HepG2 (cell line): ENCODE measurements around the gene NR3C2.

Experiments used
- TCF12 ChIP-seq, 2 experiments: fragments of 450-650 bp in 1 of 2; sonication (generic) in 1 of 2; formaldehyde crosslinking in 1 of 2; IDR thresholded peaks; 2 replicates each; pipeline versions ENCODE4 v1.6.1 to v1.8.0; 2017 to 2022; ENCODE audit warnings: antibody characterized with exemption in 1 of 2, mild to moderate bottlenecking in 1 of 2, missing genetic modification reagents in 1 of 2, moderate library complexity in 1 of 2
- ZNF558 ChIP-seq: sonication (generic); formaldehyde crosslinking; IDR thresholded peaks from 2 replicates; pipeline ENCODE4 v1.9.0; 2022; ENCODE audit warnings: mild to moderate bottlenecking, missing genetic modification reagents, borderline replicate concordance
- TF ChIP-seq, protein P1 (sequence below): sonication (generic); formaldehyde crosslinking; IDR thresholded peaks from 2 replicates; pipeline ENCODE4 v1.5.0; 2020; ENCODE audit warnings: mild to moderate bottlenecking, missing genetic modification reagents, moderate library complexity
- TF ChIP-seq, protein P2 (sequence below): sonication (generic); formaldehyde crosslinking; IDR thresholded peaks from 2 replicates; pipeline ENCODE4 v1.4.0; 2020; ENCODE audit warnings: missing genetic modification reagents

DNA sequence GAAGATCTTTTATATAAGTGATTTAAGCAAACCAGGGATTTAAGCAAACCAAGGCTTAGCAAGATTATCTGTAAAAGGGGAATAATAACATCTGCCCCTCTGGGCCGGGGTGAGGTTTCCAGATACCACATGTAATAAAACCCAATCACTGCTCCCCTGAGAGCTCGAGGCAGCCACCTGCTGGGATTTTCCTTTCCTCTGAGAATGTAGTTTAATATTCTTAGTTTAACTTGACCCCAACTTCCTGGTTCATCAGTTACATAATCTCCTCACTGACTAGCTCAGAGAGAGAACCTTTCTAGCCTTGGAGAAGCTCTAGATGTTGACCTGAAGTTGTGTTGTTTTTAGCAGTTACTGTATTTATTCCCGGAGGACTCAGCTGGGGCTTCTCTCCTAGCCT, 387.9 kb downstream of the NR3C2 start:
- TF ChIP-seq, protein P1, sequence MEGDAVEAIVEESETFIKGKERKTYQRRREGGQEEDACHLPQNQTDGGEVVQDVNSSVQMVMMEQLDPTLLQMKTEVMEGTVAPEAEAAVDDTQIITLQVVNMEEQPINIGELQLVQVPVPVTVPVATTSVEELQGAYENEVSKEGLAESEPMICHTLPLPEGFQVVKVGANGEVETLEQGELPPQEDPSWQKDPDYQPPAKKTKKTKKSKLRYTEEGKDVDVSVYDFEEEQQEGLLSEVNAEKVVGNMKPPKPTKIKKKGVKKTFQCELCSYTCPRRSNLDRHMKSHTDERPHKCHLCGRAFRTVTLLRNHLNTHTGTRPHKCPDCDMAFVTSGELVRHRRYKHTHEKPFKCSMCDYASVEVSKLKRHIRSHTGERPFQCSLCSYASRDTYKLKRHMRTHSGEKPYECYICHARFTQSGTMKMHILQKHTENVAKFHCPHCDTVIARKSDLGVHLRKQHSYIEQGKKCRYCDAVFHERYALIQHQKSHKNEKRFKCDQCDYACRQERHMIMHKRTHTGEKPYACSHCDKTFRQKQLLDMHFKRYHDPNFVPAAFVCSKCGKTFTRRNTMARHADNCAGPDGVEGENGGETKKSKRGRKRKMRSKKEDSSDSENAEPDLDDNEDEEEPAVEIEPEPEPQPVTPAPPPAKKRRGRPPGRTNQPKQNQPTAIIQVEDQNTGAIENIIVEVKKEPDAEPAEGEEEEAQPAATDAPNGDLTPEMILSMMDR (CRISPR knock-in tag): no peak
- TF ChIP-seq TCF12 (IDR thresholded peaks at IDR 0.05) (no peak), TCF12 (CRISPR knock-in tag; IDR thresholded peaks at IDR 0.05) (no peak), ZNF558 (CRISPR knock-in tag) (no peak)
- TF ChIP-seq, protein P2, sequence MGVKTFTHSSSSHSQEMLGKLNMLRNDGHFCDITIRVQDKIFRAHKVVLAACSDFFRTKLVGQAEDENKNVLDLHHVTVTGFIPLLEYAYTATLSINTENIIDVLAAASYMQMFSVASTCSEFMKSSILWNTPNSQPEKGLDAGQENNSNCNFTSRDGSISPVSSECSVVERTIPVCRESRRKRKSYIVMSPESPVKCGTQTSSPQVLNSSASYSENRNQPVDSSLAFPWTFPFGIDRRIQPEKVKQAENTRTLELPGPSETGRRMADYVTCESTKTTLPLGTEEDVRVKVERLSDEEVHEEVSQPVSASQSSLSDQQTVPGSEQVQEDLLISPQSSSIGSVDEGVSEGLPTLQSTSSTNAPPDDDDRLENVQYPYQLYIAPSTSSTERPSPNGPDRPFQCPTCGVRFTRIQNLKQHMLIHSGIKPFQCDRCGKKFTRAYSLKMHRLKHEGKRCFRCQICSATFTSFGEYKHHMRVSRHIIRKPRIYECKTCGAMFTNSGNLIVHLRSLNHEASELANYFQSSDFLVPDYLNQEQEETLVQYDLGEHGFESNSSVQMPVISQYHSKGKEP (CRISPR knock-in tag): no peak
